Measurements from ENCODE around the gene GPR132. TPM values are rescaled to one million over a fixed set of nuclear protein-coding genes. Genes with fewer than 3 reads are reported as not detected.

Gene GPR132
- total and polyA plus RNA-seq, 2 of the 8 experiments (the other 6 are each of a cell fraction or from before 2014, with no cell fraction given), result 0.11 TPM; not detected in 1

GRCh38 chr14:105065280-105066228 is at the start of gene GPR132 (continued):
- TF ChIP-seq, protein P1, sequence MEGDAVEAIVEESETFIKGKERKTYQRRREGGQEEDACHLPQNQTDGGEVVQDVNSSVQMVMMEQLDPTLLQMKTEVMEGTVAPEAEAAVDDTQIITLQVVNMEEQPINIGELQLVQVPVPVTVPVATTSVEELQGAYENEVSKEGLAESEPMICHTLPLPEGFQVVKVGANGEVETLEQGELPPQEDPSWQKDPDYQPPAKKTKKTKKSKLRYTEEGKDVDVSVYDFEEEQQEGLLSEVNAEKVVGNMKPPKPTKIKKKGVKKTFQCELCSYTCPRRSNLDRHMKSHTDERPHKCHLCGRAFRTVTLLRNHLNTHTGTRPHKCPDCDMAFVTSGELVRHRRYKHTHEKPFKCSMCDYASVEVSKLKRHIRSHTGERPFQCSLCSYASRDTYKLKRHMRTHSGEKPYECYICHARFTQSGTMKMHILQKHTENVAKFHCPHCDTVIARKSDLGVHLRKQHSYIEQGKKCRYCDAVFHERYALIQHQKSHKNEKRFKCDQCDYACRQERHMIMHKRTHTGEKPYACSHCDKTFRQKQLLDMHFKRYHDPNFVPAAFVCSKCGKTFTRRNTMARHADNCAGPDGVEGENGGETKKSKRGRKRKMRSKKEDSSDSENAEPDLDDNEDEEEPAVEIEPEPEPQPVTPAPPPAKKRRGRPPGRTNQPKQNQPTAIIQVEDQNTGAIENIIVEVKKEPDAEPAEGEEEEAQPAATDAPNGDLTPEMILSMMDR (IDR thresholded peaks at IDR 0.05; ENCODE audit: control extremely low read depth in 1 of 3, insufficient read depth in 1 of 3, low read depth in 1 of 3, low read length in 3 of 3), result no peak
- TF ChIP-seq POLR2A (IDR thresholded peaks at IDR 0.05; ENCODE audit: control extremely low read depth in 1 of 2, low read depth in 2 of 2, low read length in 2 of 2) (no peak), MAFK (IDR thresholded peaks at IDR 0.05; ENCODE audit: low read depth, low read length) (no peak), TCF12 (IDR thresholded peaks at IDR 0.05; ENCODE audit: low read depth, low read length) (no peak), PHF8 (conservative IDR thresholded peaks at IDR 0.05; ENCODE audit: low read depth, low read length) (no peak), ATF3 (IDR thresholded peaks at IDR 0.05; ENCODE audit: insufficient read depth, low read depth, low read length) (no peak), EP300 (IDR thresholded peaks at IDR 0.05; ENCODE audit: borderline replicate concordance in 1 of 2, low read depth in 2 of 2, low read length in 2 of 2) (no peak), ATF2 (IDR thresholded peaks at IDR 0.05; ENCODE audit: low read length) (no peak), BACH1 (IDR thresholded peaks at IDR 0.05; ENCODE audit: low read length) (no peak), SP2 (IDR thresholded peaks at IDR 0.05; ENCODE audit: low read length) (no peak), CHD2 (IDR thresholded peaks at IDR 0.05; ENCODE audit: low read length) (no peak), YY1 (IDR thresholded peaks at IDR 0.05; ENCODE audit: low read depth, low read length) (no peak)

All from H1 (cell line).